ENCODE data around the gene MRGPRD. TPM values are rescaled to one million over a fixed set of nuclear protein-coding genes. Genes with fewer than 3 reads are reported as not detected.

Gene MRGPRD
- total and polyA plus RNA-seq, 4 donors, result not detected

DNA sequence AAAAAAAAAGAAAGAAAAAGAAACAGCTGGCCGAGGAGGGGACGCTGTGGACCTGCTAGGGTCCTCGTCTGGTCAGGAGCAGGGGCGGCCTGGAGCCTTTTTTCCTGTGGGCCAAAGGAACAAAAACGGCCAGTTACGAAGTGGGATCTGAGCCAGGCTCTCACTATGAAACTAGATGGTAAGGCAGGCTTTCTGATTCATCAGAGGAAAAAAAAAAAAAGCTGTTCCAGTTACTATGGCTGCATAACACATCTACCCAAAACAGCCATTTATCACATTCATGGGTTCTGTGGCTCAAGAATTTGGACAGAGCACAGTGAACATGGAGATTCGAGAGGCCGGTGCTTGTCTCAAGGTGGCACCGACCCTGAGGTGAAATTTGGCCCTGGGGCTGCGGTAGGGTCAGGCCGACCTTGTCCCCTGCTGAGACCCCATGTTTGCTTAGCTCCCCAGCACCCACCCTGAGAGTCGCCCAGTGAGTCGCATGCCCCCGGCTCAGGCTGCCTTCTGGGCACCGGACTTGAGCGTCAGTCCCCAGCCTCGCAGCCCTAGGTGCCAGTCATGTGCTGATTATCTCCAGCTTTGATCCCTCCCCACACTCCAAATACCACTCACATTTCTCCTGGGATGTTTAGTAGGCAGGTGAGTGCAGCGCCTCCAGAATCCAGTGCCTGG is 34.2 kb downstream of the MRGPRD start:
- no peaks in the 10 kb centered on the region for H3K27me3 ChIP-seq (ENCODE audit: control insufficient read depth in 4 of 4, insufficient read depth in 4 of 4, low read length in 3 of 4)
- TF ChIP-seq FOXA2 (IDR thresholded peaks at IDR 0.05) (no peak), EGR1 (IDR thresholded peaks at IDR 0.05; ENCODE audit: low read depth in 2 of 2) (no peak), YY1 (IDR thresholded peaks at IDR 0.05) (no peak), GABPA (IDR thresholded peaks at IDR 0.05 in 1 of 2, conservative IDR thresholded peaks at IDR 0.05 in 1 of 2) (no peak), JUND (IDR thresholded peaks at IDR 0.05) (no peak)
- TF ChIP-seq, protein P1, sequence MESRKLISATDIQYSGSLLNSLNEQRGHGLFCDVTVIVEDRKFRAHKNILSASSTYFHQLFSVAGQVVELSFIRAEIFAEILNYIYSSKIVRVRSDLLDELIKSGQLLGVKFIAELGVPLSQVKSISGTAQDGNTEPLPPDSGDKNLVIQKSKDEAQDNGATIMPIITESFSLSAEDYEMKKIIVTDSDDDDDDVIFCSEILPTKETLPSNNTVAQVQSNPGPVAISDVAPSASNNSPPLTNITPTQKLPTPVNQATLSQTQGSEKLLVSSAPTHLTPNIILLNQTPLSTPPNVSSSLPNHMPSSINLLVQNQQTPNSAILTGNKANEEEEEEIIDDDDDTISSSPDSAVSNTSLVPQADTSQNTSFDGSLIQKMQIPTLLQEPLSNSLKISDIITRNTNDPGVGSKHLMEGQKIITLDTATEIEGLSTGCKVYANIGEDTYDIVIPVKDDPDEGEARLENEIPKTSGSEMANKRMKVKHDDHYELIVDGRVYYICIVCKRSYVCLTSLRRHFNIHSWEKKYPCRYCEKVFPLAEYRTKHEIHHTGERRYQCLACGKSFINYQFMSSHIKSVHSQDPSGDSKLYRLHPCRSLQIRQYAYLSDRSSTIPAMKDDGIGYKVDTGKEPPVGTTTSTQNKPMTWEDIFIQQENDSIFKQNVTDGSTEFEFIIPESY (IDR thresholded peaks at IDR 0.05), result no peak
- WGBS, result 78% methylated on average over 18 of the region's 18 CpGs
- no peaks in the 10 kb centered on the region for H3K4me1 ChIP-seq (ENCODE audit: control insufficient read depth in 4 of 4, insufficient read depth in 4 of 4, low read length in 3 of 4)
- H3K9ac ChIP-seq (ENCODE audit: low read depth in 1 of 2, low read length in 2 of 2), result no peak overlapping the region
- H3K4me3 ChIP-seq (ENCODE audit: low read depth in 1 of 3, low read length in 3 of 3), result no peak overlapping the region
- H3K36me3 ChIP-seq (ENCODE audit: control insufficient read depth in 4 of 4, insufficient read depth in 3 of 4, low read depth in 1 of 4, low read length in 3 of 4), result no peaks in the 10 kb centered on the region
- no peak for DNase-seq (ENCODE audit: low spot score)
- H3K27ac ChIP-seq (ENCODE audit: low read depth in 1 of 2, low read length in 2 of 2), result no peak overlapping the region
- H3K9me3 ChIP-seq (ENCODE audit: control insufficient read depth in 4 of 4, low read length in 3 of 4), result no peaks in the 10 kb centered on the region

GRCh38 chr11:68942751-68943271 is 38.0 kb downstream of the MRGPRD start:
- Histone ChIP-seq H3K4me3 (ENCODE audit: low read depth in 1 of 3, low read length in 3 of 3) (no peak overlapping the region), H3K27ac (ENCODE audit: low read depth in 1 of 2, low read length in 2 of 2) (no peak overlapping the region), H3K4me1 (ENCODE audit: control insufficient read depth in 4 of 4, insufficient read depth in 4 of 4, low read length in 3 of 4) (no peaks in the 10 kb centered on the region), H3K27me3 (ENCODE audit: control insufficient read depth in 4 of 4, insufficient read depth in 4 of 4, low read length in 3 of 4) (no peaks in the 10 kb centered on the region), H3K9me3 (ENCODE audit: control insufficient read depth in 4 of 4, low read length in 3 of 4) (no peaks in the 10 kb centered on the region), H3K36me3 (ENCODE audit: control insufficient read depth in 4 of 4, insufficient read depth in 3 of 4, low read depth in 1 of 4, low read length in 3 of 4) (peaks cover 4 to 20% (median 11%) of the 10 kb centered on the region in 4 donors), H3K9ac (ENCODE audit: low read depth in 1 of 2, low read length in 2 of 2) (no peak overlapping the region)
- TF ChIP-seq YY1 (IDR thresholded peaks at IDR 0.05), result no peak
- TF ChIP-seq TAF1 (conservative IDR thresholded peaks at IDR 0.05), result no peak
- no peak for TF ChIP-seq FOXA1 (IDR thresholded peaks at IDR 0.05)
- no peak for TF ChIP-seq JUND (IDR thresholded peaks at IDR 0.05)
- TF ChIP-seq, protein P1 (IDR thresholded peaks at IDR 0.05), result no peak
- TF ChIP-seq GABPA (IDR thresholded peaks at IDR 0.05 in 1 of 2, conservative IDR thresholded peaks at IDR 0.05 in 1 of 2), result no peak
- 79% methylated on average over 9 of the region's 9 CpGs for WGBS
- DNase-seq (ENCODE audit: low spot score), result no peak

DNA sequence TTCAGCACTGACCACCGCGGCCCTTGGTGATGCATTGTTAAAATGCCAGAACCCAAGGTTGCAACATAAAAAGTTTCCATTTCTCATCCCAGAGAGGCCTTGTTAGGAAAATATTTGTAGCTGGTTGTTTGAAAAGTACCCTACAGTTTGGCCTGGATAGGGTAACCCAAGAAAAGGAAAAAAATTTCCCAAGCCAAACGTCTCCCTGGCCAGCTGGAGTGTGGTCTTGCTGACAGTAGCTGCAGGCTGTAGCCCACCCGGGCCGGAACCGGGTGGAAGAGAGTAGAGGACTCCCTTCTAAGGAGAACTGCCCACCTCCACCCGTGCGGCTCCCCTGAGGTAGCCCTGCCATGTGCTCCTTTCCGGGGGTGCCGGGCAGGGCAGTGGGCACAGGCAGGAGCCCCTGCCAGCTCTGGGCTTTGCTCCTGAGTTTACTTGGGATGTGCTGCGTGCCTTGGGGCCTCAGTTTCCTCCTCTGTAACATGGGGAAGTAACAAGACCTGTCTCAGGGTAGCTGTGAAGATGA is 38.6 kb downstream of the MRGPRD start:
- H3K36me3 ChIP-seq (ENCODE audit: control insufficient read depth in 4 of 4, insufficient read depth in 3 of 4, low read depth in 1 of 4, low read length in 3 of 4), result peaks cover 9 to 27% (median 14%) of the 10 kb centered on the region in 4 donors
- H3K9me3 ChIP-seq (ENCODE audit: control insufficient read depth in 4 of 4, low read length in 3 of 4), result no peaks in the 10 kb centered on the region
- no peak for TF ChIP-seq YY1 (IDR thresholded peaks at IDR 0.05)
- no peak for TF ChIP-seq TAF1 (conservative IDR thresholded peaks at IDR 0.05)
- no peak for TF ChIP-seq CTCF (IDR thresholded peaks at IDR 0.05; ENCODE audit: low read depth, low read length, missing input control)
- TF ChIP-seq, protein P2, sequence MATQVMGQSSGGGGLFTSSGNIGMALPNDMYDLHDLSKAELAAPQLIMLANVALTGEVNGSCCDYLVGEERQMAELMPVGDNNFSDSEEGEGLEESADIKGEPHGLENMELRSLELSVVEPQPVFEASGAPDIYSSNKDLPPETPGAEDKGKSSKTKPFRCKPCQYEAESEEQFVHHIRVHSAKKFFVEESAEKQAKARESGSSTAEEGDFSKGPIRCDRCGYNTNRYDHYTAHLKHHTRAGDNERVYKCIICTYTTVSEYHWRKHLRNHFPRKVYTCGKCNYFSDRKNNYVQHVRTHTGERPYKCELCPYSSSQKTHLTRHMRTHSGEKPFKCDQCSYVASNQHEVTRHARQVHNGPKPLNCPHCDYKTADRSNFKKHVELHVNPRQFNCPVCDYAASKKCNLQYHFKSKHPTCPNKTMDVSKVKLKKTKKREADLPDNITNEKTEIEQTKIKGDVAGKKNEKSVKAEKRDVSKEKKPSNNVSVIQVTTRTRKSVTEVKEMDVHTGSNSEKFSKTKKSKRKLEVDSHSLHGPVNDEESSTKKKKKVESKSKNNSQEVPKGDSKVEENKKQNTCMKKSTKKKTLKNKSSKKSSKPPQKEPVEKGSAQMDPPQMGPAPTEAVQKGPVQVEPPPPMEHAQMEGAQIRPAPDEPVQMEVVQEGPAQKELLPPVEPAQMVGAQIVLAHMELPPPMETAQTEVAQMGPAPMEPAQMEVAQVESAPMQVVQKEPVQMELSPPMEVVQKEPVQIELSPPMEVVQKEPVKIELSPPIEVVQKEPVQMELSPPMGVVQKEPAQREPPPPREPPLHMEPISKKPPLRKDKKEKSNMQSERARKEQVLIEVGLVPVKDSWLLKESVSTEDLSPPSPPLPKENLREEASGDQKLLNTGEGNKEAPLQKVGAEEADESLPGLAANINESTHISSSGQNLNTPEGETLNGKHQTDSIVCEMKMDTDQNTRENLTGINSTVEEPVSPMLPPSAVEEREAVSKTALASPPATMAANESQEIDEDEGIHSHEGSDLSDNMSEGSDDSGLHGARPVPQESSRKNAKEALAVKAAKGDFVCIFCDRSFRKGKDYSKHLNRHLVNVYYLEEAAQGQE (IDR thresholded peaks at IDR 0.05), result no peak
- no peak for TF ChIP-seq HNF4A (conservative IDR thresholded peaks at IDR 0.05)
- no peak overlapping the region for H3K27ac ChIP-seq (ENCODE audit: low read depth in 1 of 2, low read length in 2 of 2)
- DNase-seq (ENCODE audit: low spot score), result no peak
- H3K9ac ChIP-seq (ENCODE audit: low read depth in 1 of 2, low read length in 2 of 2), result no peak overlapping the region
- 89% methylated on average over 11 of the region's 11 CpGs for WGBS
- no peaks in the 10 kb centered on the region for H3K27me3 ChIP-seq (ENCODE audit: control insufficient read depth in 4 of 4, insufficient read depth in 4 of 4, low read length in 3 of 4)
- H3K4me3 ChIP-seq (ENCODE audit: low read depth in 1 of 3, low read length in 3 of 3), result no peak overlapping the region
- H3K4me1 ChIP-seq (ENCODE audit: control insufficient read depth in 4 of 4, insufficient read depth in 4 of 4, low read length in 3 of 4), result no peaks in the 10 kb centered on the region
